ENCODE results near the gene MIPOL1.

MIPOL1 gene

DNA sequence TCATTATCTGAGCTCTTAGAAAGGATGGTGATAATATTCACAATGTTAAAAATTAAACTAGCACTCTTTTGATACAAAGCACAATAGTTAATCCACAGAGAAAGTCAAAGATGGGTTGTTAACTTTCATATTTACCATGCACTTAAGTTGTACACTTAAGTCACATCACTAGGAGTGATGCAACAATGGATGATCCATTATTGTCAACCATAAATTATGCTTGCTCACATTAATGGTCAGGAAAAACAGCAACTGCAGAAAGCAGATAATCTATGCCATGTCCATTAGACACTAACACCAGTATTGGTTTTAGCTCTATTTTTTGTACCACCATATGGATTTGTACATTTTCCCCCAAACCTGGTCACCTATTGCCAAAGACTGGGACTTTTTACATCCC, 201.8 kb downstream of the MIPOL1 start:
- no peak for DNase-seq (ENCODE audit: low read depth in 2 of 2)

DNA sequence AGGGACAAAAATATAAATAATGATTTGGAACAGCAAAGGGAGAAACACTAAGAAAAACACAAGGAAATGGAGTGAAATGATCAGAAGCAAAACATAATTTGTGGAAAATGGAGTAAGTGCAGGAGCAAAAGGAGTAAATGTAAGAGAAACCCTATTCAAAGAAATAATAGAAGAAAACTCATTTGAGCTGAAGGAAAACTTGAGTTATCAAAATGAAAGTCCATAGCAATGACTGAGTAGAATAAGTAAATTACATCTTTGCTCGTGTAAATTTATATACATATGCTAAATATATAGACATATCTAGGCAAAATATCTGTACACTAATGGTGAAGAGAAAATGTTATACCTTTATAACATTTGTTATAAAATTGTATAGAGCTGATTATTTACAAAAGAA, 203.4 kb downstream of the MIPOL1 start:
- DNase-seq (ENCODE audit: low read depth in 2 of 2), result no peak

DNA sequence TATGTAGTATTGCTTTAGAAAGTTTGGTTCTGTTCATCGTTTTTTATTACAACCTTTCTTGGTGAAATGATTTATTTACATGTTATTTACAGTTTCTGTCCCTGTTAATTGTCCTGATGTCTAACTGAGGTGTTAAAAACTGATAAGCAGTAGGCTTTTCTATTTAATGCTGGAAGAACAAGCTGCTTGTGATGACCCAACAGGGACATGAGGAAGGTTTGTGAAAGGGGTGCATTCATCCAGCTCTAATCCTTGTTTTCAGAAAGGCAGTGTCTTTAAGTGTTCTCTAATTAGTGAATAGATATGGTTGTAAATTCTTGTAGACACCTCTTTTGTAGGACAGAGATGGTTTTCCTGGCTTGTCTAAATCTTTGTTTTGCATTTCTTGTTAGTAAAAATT, 205.9 kb downstream of the MIPOL1 start:
- DNase-seq (ENCODE audit: low read depth in 2 of 2), result no peak

DNA sequence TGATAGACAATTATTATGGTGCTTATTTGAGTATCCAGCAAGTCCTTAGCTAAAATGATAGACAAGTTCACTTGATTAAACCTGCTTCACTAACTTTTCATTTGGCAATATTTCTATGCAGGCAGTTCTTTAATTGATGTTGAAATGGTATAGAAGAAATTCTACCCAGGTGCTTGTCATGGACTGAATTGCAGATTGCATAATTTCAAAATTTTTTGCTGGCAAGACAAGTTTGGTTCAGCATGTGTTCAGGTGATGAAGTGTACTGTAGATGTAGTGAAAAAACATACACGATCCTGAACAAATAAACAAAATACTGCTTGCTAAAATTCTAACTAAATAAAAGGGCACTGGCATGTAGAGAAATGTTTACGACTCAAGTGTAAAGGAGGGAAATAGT, 208.4 kb downstream of the MIPOL1 start:
- no peak for DNase-seq (ENCODE audit: low read depth in 2 of 2)

DNA sequence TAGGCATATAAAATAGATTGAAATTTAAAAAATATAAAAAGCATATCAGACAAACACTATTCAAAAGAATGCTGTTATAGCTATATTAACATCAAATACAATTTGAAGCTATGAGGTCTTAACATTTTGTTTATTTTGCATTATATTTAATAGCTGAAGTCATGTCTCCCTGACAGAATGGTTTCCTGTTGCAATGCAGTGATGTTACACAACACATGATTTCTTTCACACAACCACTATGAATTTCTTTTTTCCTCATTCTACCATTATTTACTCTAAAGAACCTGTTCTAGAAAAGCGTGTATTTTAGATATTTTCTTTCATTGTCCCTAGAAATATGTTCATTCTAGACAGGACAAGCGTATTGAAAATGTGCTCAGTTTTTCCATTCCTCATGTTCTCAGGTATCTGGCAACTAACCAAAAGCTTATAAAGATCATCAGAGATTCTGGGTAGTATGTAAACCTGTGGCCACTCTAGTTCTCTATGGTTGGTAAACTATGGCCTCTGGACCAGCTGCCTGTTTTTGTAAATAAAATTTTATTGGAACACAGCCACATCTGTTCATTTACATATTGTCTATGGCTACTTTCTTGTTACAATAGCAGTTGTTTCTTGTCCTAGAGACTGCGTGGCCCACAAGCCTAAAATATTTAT, 213.5 kb downstream of the MIPOL1 start:
- no peak for DNase-seq (ENCODE audit: low read depth in 2 of 2)

DNA sequence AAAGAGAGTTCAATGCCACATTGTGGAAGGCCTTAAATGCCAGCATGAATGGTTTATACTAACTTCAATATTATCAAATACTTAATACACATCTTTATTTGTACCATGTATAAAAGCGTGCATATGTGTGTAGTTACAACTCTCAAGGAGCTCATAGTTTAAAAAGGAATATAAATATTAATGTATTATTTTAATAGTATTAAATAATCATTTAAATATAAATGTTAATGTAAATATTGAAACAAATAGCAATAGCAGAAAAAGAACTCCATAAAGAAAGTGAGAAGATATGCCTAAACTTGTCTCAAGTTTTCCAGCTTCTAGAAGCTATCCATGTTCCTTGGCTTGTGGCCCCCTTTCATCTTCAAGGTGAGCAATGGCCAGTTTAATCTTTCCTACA, 215.3 kb downstream of the MIPOL1 start:
- DNase-seq (ENCODE audit: low read depth in 2 of 2), result no peak

DNA sequence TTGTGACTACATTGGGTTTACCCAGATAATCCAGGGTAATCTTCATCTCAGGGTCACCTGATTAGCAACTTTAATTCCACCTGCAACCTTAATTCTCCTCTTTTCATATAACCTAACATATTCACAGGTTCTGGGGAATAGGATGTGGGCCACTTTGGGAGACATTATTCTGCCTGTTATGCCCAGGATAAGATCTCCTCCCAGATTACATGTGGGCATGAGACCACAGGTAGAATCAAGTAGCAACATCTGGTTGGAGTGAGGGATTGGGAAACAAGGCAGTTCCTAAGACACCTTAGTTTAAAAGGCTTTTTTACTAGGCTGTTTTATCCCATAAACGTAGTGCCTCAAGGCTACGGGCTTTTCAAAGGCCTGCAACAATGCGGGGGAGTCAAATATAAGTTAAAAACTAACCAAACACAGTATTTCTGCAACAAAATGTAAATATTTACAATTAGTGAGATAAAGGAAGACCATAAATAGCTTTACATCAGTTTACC, 215.8 kb downstream of the MIPOL1 start:
- no peak for DNase-seq (ENCODE audit: low read depth in 2 of 2)

DNA sequence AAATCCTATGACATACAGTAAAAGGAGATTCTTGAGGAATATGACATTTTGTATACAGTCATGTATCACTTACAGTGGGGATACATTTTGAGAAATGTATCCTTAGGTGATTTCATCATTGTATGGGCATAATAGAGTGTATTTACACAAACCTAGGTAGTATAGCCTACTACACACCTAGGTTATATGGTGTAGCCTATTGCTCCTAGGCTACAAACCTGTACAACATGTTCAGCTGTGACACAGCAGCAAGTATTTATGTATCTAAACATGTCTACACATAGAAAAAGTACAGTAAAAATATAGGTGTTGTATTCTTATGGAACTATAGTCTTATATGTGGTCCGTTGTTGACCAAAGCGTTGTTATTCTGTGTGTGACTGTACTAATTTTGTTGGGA, 218.5 kb downstream of the MIPOL1 start:
- no peak for DNase-seq (ENCODE audit: low read depth in 2 of 2)

DNA sequence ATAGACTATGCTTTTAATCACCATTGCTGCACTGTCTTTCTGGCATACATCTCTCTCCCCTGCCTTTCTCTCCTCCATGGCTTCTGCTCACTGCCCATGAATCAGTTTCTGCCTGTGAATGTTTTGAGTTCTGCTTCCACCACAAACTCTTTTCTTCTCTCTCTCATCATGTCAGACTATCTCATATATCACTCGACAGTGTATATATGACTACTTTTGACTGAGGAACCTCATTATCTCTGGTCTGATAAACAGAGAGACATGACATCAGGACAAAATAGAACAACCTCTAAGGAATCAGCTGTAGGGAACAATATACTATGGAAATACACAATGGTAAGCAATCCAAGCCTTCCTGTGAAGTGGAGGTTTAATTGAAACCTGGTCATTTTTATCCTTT, 219.4 kb downstream of the MIPOL1 start:
- no peak for DNase-seq (ENCODE audit: low read depth in 2 of 2)

DNA sequence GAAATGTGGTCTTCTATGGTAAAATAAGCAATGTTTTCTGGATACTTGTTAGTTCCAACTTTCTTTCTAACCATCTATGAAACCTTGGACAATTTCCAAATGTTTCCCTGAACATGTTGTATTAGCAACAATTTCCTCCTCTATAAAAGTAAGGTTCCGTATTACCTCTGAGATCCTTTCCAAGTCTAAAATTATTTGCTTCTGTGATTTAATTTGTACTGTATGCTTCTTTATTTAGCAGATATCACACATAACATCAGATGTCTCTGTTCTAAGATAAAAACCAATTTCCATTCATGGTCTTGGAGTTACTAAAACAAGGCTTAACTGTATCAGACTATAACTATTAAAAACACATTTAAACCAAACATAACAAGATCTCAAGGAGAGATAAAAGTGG, 220.1 kb downstream of the MIPOL1 start:
- DNase-seq (ENCODE audit: low read depth in 2 of 2), result no peak

DNA sequence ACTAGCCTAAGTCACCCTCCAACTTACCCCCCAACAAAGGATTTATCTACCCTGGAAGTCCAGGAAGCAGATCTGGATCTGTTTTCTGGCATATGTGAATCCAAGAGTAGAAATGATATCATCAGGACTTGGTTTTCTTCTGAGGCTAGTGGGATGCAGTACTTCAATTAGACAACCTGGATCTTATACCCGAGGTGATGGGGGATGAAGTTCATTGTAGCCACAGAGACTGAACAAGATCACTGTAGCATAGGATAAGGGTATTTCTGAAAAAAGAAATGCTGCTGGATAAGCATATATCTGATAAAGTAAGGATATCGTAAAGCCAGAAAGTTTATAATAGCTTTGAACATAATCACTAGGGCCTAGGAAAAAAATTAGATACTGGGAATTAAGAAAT, 222.9 kb downstream of the MIPOL1 start:
- no peak for DNase-seq (ENCODE audit: low read depth in 2 of 2)

DNA sequence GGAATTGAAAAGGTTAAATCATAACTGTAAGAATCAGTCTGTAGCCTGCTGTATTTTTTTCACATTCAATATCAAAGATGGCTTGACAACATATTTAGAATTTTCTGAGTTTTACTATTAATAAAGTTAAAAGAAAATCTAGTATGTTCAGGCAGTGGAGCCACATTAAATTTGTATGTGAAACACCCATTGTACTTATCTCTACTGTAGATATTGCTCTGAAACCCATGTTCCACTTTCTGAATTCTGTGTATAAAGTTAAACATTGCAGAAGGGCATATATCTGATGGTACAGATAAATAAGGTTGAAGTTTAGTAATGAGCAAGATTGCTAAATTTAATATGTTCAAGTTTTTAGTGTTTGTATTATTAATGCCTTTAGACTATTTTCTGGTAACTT, 224.6 kb downstream of the MIPOL1 start:
- DNase-seq (ENCODE audit: low read depth in 2 of 2), result no peak

DNA sequence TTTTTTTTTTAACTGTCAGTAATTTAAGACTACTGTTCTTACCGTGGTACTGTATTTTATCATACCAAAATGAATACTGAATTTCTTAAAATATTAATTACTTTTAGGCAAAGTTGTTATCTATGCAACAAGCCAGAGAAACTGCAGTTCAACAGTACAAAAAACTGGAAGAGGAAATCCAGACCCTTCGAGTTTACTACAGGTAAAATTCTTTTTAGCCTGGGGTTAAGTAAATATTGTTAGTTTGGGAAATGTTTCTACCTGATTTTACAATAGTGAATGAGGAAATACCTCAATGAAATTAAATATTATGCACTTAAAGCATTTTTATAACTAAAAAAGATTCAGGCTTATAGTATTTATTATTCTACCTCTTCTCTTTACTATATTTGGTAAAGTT, 225.0 kb downstream of the MIPOL1 start:
- no peak for DNase-seq (ENCODE audit: low read depth in 2 of 2)

DNA sequence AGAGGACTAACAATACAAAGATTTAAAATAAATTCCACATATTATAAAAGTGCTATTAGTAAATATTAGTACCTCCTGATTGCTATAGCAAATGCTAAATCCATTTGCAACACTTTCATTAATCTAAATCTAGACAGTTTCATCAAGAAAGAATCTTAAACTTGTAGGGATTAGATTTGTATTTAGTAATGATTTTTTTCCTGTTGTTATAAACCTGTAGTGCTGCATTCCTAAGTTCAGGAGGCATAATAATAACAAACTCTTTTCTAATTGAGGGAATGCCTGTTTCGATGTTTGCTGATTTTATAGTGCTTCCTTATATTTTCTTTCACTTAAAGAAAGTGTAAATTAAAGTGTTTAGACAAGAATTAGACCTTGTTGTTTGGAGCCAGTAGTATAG, 231.2 kb downstream of the MIPOL1 start:
- no peak for DNase-seq (ENCODE audit: low read depth in 2 of 2)

DNA sequence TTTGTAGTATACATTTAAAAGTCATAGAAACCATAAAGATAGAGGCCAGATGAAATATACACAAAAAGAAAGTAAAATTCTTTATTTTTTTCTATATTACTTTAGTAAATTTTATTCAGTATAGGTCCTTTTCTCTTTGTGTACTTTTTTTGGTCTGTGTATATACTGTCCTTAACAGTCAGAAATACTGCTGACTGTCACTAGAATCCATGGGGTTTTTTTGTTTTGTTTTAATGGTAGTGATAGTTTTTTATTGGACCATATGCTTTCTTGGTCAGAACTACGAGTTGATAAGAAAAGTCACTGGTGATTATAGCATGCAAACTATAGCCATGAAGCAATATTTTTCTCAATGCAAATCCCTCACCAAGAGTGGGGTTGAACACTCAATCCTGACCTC, 231.9 kb downstream of the MIPOL1 start:
- DNase-seq (ENCODE audit: low read depth in 2 of 2), result no peak

DNA sequence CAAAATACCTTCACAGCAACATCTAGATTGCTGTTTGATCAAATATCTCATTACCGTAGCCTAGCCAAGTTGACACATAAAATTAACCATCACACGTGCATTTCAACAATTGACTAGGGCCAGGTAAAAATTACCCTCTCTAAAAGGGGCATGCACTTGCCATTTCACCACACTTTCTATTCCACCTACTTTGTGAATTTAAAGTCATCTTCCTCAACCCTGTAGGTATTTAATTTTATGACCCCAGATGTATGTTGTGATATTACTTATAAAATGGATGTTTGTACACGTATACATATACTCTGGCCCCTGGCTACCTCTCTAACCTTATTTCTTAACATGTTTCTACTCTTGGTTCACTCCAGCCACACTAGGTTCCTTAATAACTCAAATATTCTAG, 237.1 kb downstream of the MIPOL1 start:
- no peak for DNase-seq (ENCODE audit: low read depth in 2 of 2)

DNA sequence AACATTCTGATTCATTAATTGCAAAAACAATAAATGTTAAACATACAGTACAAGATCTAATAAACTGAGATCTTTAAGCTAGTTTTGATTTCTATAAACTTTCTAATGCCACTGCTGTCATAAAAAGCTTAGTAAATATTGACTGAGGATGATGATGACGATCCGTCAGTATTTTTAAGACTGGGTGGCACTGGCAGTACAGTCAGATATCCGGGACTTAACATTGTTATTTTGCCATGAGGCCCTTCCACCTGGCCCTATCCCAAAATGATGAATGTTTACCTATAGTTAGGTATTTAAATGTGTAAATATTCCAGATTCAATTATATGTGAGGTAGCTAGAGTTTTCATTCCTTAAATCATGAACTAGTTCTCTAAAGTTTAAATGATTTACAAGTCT, 238.8 kb downstream of the MIPOL1 start:
- DNase-seq (ENCODE audit: low read depth in 2 of 2), result no peak

DNA sequence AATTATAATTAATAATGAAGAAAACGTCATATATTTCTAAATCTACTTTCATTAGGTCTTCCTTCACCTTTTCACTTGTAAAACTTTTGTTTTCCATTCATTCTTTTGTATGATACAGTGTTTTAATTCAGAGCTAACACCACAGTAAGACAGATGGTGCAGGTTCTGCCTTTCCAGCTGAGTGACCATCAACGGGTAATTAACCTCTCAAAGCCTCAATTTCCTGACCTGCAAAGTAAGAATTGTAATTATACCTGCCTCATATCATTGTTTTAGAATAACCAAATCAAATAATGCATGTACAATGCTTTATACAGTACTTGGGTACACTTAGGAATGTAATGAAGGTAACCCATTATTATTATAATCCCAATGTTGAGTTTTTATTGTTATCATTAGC, 239.8 kb downstream of the MIPOL1 start:
- DNase-seq (ENCODE audit: low read depth in 2 of 2), result no peak

DNA sequence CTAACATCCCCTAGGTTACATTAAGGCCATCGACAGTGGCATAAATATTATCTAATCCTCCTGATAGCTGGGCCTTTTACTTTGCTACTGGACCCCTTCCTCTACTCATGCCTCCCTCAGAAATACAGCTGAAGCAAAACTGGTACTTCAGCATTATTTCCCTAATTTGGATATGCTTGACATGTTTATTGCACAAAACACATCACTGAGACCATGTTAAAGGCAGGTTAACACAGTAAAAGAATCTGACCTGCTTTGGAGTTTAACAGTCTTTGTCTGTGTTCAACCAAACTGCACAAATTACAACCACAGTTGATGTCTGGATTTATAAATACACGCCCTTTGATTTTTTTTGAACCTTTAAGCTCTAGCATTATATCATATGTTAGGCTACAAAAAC, 240.7 kb downstream of the MIPOL1 start:
- DNase-seq (ENCODE audit: low read depth in 2 of 2), result no peak

DNA sequence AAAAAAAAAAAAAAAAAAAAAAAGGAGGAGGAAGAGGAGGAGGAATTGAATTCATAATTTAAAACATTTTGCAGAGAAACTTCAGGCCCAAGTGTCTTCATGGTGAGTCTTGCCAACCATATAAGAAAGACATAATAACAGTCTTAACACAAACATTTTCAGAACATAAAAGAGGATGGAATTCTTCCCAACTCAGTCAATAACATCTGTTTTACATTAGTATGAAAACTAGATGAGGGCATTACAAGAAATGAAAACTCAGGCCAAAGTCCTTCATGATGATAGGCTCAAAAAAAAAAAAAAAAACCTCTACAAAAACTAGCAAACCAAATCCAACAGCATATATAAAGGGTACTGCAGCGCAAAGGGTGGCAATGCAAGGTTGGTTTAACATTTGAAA, 245.7 kb downstream of the MIPOL1 start:
- DNase-seq (ENCODE audit: low read depth in 2 of 2), result no peak

DNA sequence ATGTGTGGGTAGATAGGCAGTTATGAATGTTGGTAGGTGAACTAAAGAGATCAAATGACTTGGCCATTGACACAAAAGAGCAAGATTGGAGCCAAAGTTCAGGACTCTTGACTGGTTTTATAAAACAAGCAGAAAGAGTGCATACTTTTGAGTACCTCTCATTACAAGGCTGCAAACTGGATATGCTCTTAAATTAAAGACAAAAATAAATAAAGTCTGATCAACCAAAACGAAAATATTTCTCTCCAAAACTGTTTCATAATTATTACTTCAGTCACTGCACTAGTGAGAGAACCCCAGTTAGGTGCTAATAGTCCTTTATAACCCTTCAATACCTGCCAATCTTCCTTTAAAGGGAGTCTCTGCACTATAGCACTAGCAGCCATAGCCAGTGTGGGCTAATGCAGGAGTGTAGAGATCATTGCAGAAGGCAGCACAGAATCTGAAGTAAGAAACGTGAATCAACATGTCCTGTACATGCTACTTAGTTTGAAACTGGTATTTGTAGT, 250.2 kb downstream of the MIPOL1 start:
- DNase-seq (ENCODE audit: low read depth in 2 of 2), result no peak

DNA sequence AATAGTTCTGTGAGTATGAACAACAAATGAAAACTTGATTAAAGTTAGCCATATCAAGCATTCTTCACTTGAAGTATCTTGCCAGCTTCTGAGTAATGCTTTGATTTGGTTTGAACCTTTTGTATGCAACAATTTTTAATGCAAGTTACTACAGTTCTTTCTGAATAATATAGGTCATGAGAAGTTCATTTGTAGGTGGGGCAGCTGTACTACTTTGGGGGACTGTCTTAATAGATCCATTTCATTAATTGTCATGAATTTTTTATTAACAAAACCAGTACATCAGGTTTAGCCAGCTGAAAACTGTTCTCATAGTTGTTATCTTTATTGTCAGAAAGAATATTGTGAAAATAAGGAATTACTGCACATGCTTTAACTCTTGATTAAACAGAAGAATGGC, 254.6 kb downstream of the MIPOL1 start:
- DNase-seq (ENCODE audit: low read depth in 2 of 2), result no peak

DNA sequence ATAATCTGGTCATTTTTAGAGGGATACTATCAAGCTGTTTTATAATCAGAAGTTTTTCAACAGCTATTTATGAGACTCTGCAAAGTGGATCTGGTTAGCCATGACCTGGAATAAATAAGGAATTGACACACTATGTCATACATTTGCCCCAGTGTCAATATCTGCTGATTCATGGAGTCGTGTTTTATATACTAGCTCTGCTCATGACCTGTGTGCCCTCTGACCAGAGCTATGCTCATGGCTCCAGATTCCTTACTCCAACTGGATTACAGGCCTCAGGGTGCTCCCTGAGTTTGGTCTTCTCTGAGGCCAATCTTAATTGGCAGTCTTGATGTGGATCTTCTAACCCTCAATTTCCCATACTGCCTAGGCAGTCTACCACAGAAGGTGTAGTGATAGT, 256.2 kb downstream of the MIPOL1 start:
- DNase-seq (ENCODE audit: low read depth in 2 of 2), result no peak

DNA sequence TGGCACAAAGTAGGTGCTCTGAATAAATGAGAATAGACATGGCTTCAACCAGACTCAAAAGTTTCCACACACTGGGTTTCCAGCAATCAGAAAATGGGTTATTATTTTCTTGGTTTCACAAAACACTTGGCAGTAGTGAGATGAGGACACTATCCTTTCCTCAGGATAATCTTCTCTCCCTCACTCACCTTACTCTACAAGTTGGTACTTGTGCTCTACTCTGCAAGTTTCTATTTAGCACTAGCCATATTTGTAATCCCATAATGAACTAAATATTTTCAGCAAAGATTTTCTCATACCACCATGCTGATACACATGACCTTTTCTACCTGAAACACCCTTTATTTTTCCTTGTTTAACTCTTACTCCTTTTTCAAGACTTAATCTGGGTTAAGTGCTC, 259.6 kb downstream of the MIPOL1 start:
- DNase-seq (ENCODE audit: low read depth in 2 of 2), result no peak

Measured in stimulated activated CD4-positive, alpha-beta T cell treated with anti-CD3 and anti-CD28 coated beads, Interleukin-1b, Interleukin-23, amount 100 ng/mL, for 4 hours (primary cell).